GM12865 (cell line): ENCODE data around the gene BTBD9.

Experiments used
- DNase-seq: peaks from one replicate; pipeline ENCODE4 v3.0.0; 2010; ENCODE audit warnings: low read depth
- H3K4me3 ChIP-seq: 2 replicates; pipeline ENCODE4 v1.5.1; 2011; ENCODE audit warnings: mild to moderate bottlenecking, low read depth, low read length, control low read depth
- CTCF ChIP-seq: IDR thresholded peaks from 2 replicates; pipeline ENCODE4 v1.5.1; 2011; ENCODE audit warnings: low read length, control low read depth, low read depth, inconsistent platforms; ENCODE audit not compliant: insufficient read depth; ENCODE audit errors: missing control alignments

BTBD9 gene

GRCh38 chr6:38195113-38195635 is 444.6 kb downstream of the BTBD9 start:
- H3K4me3 ChIP-seq = no peak overlapping the region
- no peak for TF ChIP-seq CTCF
- no peak for DNase-seq

- no peak for TF ChIP-seq CTCF
- DNase-seq = no peak
Observed at GRCh38 chr6:38194589-38194988, 445.1 kb downstream of the BTBD9 start.

GRCh38 chr6:38194282-38194572 is 445.5 kb downstream of the BTBD9 start:
- TF ChIP-seq CTCF = no peak
- H3K4me3 ChIP-seq = no peak overlapping the region
- no peak for DNase-seq

More at GRCh38 chr6:38194589-38194988, 445.1 kb downstream of the BTBD9 start:
- no peak overlapping the region for H3K4me3 ChIP-seq

- DNase-seq = no peak
- no peak for TF ChIP-seq CTCF
- no peak overlapping the region for H3K4me3 ChIP-seq
Observed at GRCh38 chr6:38193481-38194281, 446.0 kb downstream of the BTBD9 start.

- TF ChIP-seq CTCF = no peak
- DNase-seq = no peak
- no peak overlapping the region for H3K4me3 ChIP-seq
Observed at GRCh38 chr6:38193051-38193450, 446.7 kb downstream of the BTBD9 start.

- H3K4me3 ChIP-seq = no peak overlapping the region
Observed at GRCh38 chr6:38192487-38192886, 447.2 kb downstream of the BTBD9 start.

More at GRCh38 chr6:38192487-38192886, 447.2 kb downstream of the BTBD9 start:
- no peak for DNase-seq
- no peak for TF ChIP-seq CTCF
